Mammary epithelial cell (primary cell): ENCODE data around the gene NEUROD1.
A peak's percentile ranks its signal among the peaks of the same experiment; 100 is the strongest.

Experiments
- CTCF ChIP-seq, 2 donors: IDR thresholded peaks in 1 of 2; conservative IDR thresholded peaks in 1 of 2; 2 replicates each; pipeline ENCODE4 v1.5.1; 2011 to 2012; ENCODE audit warnings: inconsistent platforms in 2 of 2, low read length in 2 of 2, mild to moderate bottlenecking in 2 of 2, control low read depth in 1 of 2, low read depth in 1 of 2; ENCODE audit not compliant: insufficient read depth in 1 of 2; ENCODE audit errors: extremely low read depth in 1 of 2
- EZH2 ChIP-seq: IDR thresholded peaks from 2 replicates; pipeline ENCODE4 v1.6.1; 2012; ENCODE audit warnings: low read length, inconsistent platforms, borderline replicate concordance

- no peak for TF ChIP-seq CTCF (conservative IDR thresholded peaks at IDR 0.05 in 1 of 2, IDR thresholded peaks at IDR 0.05 in 1 of 2; ENCODE audit: extremely low read depth in 1 of 2, insufficient read depth in 1 of 2, low read depth in 1 of 2, low read length in 2 of 2)
- peak; percentile 92 for TF ChIP-seq EZH2
These were observed 2.6 kb upstream of the NEUROD1 start for GRCh38 chr2:181682795-181683517.
